ENCODE measurements around the gene MAP1B. TPM values are rescaled to one million over a fixed set of nuclear protein-coding genes. Genes with fewer than 3 reads are reported as not detected.

Gene MAP1B
- total and polyA plus RNA-seq, 10 of the 15 experiments (the other 5 are each of a cell fraction or from before 2014, with no cell fraction given), result 0.02 to 0.81 (median 0.06) TPM; not detected in 1

DNA sequence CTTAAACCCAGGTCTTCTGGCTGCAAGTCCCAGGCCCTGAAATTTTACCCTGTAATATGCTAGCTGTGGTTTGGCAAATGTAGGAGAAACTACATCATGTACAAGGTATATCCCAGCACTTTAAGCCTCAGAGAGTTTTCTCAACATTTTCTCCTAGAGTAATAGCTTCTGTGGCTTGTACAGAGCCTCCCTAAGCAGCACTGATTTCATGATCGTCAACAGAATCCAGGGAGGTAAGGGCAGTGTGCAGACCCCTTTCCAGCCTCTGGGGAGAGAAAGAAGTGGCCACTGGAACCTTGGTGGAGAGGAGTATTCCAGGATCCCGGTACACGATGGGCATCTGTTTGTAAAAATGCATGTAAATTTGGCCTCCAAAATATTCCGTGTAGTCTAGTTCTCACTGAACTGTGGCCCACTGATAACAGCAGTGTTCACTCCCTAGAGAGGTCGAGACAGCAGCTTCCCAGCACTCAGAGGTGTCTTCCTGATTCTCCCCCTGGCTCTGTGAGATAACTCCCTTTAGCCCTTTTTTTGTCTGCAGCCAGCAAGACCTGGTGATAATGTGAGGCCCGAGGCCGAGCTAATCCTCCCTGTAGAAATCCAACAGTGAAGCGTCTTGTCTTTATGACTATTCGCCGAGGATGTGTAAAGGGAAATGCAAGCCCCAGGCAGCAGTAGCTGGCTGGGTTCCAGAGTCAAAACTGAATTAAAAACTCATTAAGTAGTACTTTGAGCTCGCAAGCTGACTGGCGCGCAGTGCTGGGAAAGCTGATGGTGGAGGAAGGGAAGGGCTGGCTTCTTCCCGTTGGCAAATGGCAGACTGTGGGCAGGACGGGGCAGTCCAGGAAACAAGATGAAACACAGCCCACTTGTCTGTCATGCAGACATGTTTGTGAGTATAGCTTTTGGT lies 59.0 kb downstream of the MAP1B start:
- H2AFZ ChIP-seq (ENCODE audit: control insufficient read depth, low read depth, low read length), result no peak overlapping the region
- in situ Hi-C loops (cut with MboI), result no loop called here
- H3K4me3 ChIP-seq, result no peak overlapping the region
- no peak overlapping the region for H3K4me2 ChIP-seq (ENCODE audit: control insufficient read depth, insufficient read depth)
- H3K36me3 ChIP-seq (ENCODE audit: control insufficient read depth in 2 of 2, insufficient read depth in 2 of 2, low read length in 1 of 2), result no peaks in the 10 kb centered on the region
- no peaks in the 10 kb centered on the region for H3K9me3 ChIP-seq (replicated peaks; ENCODE audit: control insufficient read depth, insufficient read depth, low read length)
- H3K27me3 ChIP-seq (replicated peaks in 1 of 2; ENCODE audit: control insufficient read depth in 2 of 2, insufficient read depth in 2 of 2, low read length in 1 of 2), result peaks cover 0 to 1% of the 10 kb centered on the region in 2 experiments; a peak in 2 of 4 replicates
- no peak overlapping the region for H3K27ac ChIP-seq (ENCODE audit: control insufficient read depth, insufficient read depth)
- POLR2A ChIA-PET, result no interaction called here
- intact Hi-C loops (cut with micrococcal nuclease; ENCODE audit: unreplicated experiment), result no loop called here
- H4K20me1 ChIP-seq (ENCODE audit: control insufficient read depth, insufficient read depth), result no peaks in the 10 kb centered on the region
- DNase-seq (ENCODE audit: low read depth, low spot score) (no peak), ATAC-seq (no peak), FAIRE-seq (no peak)
- WGBS (ENCODE audit: insufficient coverage, insufficient replicate concordance, low lambda C conversion rate, missing lambda C conversion rate), result 42% methylated on average over 15 of the region's 15 CpGs
- H3K4me1 ChIP-seq (ENCODE audit: control insufficient read depth, insufficient read depth, low read length), result no peaks in the 10 kb centered on the region
- H3K9ac ChIP-seq (ENCODE audit: control insufficient read depth, insufficient read depth, low read length), result no peak overlapping the region
- no TSS peak for BruUV-seq (replicated peaks)
- SMC1A ChIA-PET (ENCODE audit: uncharacterized antibody, unreplicated experiment), result interaction anchor here (0.6 to 1.0 kb wide), 4 partner anchors 17 to 151 kb away, joined by 3 to 6 read pairs (median 4); no protein-coding TSS in a partner anchor
- H3K79me2 ChIP-seq (ENCODE audit: control insufficient read depth, insufficient read depth, low read length), result no peaks in the 10 kb centered on the region
- RAD21 ChIA-PET (ENCODE audit: unreplicated experiment), result no interaction called here
- TF ChIP-seq ETV6 (conservative IDR thresholded peaks at IDR 0.05 in 1 of 2, IDR thresholded peaks at IDR 0.05 in 1 of 2; ENCODE audit: borderline replicate concordance in 1 of 2, low read depth in 1 of 2), result no peak
- no peak for TF ChIP-seq NRF1 (conservative IDR thresholded peaks at IDR 0.05; ENCODE audit: low read depth, low read length)
- no peak for TF ChIP-seq SIN3A (IDR thresholded peaks at IDR 0.05; ENCODE audit: low read depth, low read length)
- TF ChIP-seq FOXM1 (IDR thresholded peaks at IDR 0.05; ENCODE audit: low read depth, low read length), result no peak
- no peak for TF ChIP-seq SUZ12 (IDR thresholded peaks at IDR 0.05; ENCODE audit: unreplicated experiment)
- TF ChIP-seq BMI1 (IDR thresholded peaks at IDR 0.05; ENCODE audit: borderline replicate concordance), result no peak
- TF ChIP-seq RB1 (IDR thresholded peaks at IDR 0.05; ENCODE audit: borderline replicate concordance), result no peak
- no peak for TF ChIP-seq IRF4 (IDR thresholded peaks at IDR 0.05; ENCODE audit: low read depth, low read length)
- TF ChIP-seq FOS (IDR thresholded peaks at IDR 0.05; ENCODE audit: borderline replicate concordance, extremely low read depth, insufficient read length), result no peak
- TF ChIP-seq, protein P1, sequence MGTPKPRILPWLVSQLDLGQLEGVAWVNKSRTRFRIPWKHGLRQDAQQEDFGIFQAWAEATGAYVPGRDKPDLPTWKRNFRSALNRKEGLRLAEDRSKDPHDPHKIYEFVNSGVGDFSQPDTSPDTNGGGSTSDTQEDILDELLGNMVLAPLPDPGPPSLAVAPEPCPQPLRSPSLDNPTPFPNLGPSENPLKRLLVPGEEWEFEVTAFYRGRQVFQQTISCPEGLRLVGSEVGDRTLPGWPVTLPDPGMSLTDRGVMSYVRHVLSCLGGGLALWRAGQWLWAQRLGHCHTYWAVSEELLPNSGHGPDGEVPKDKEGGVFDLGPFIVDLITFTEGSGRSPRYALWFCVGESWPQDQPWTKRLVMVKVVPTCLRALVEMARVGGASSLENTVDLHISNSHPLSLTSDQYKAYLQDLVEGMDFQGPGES (IDR thresholded peaks at IDR 0.05), result no peak
- TF ChIP-seq KAT2A (conservative IDR thresholded peaks at IDR 0.05; ENCODE audit: control insufficient read depth, low read depth, low read length), result no peak
- TF ChIP-seq CBX3 (IDR thresholded peaks at IDR 0.05; ENCODE audit: borderline replicate concordance, low read depth), result no peak
- no peak for TF ChIP-seq TCF7 (IDR thresholded peaks at IDR 0.05; ENCODE audit: borderline replicate concordance)
- CTCF ChIA-PET, result no interaction called here

Data from GM12878 (cell line).